WTC11 (cell line): Measurements from ENCODE around the gene C14orf93. TPM values are rescaled to one million over a fixed set of nuclear protein-coding genes. Genes with fewer than 3 reads are reported as not detected.

ENCODE experiments used
- AFF4 ChIP-seq: sonication (generic); formaldehyde crosslinking; IDR thresholded peaks from 2 replicates; pipeline ENCODE4 v1.8.1; 2023; ENCODE audit warnings: mild to moderate bottlenecking, missing genetic modification reagents, borderline replicate concordance
- AR ChIP-seq: fragments of 250-450 bp; sonication (Bioruptor Pico); IDR thresholded peaks from 2 replicates; pipeline ENCODE4 v1.9.0; 2021; ENCODE audit warnings: mild to moderate bottlenecking
- ARID4B ChIP-seq: sonication (generic); formaldehyde crosslinking; IDR thresholded peaks from 2 replicates; pipeline ENCODE4 v1.8.0; 2023; ENCODE audit warnings: missing genetic modification reagents, mild to moderate bottlenecking, borderline replicate concordance
- CTCF ChIP-seq: fragments of 200-600 bp; IDR thresholded peaks from 2 replicates; pipeline ENCODE4 v1.8.0; 2022; ENCODE audit warnings: antibody characterized with exemption
- E2F1 ChIP-seq: sonication (generic); formaldehyde crosslinking; IDR thresholded peaks from 2 replicates; pipeline ENCODE4 v1.8.0; 2022; ENCODE audit warnings: mild to moderate bottlenecking, missing genetic modification reagents
- ERG ChIP-seq: fragments of 250-450 bp; sonication (Bioruptor Pico); IDR thresholded peaks from 2 replicates; pipeline ENCODE4 v1.8.0; 2021; ENCODE audit warnings: mild to moderate bottlenecking
- GABPB1 ChIP-seq: sonication (generic); formaldehyde crosslinking; IDR thresholded peaks from 2 replicates; pipeline ENCODE4 v1.8.1; 2023; ENCODE audit warnings: mild to moderate bottlenecking, missing genetic modification reagents
- NFATC4 ChIP-seq: fragments of 250-450 bp; sonication (Bioruptor Pico); IDR thresholded peaks from 2 replicates; pipeline ENCODE4 v1.9.0; 2021; ENCODE audit warnings: mild to moderate bottlenecking
- PRRX2 ChIP-seq: fragments of 250-450 bp; sonication (Bioruptor Pico); IDR thresholded peaks from 2 replicates; pipeline ENCODE4 v1.8.0; 2021; ENCODE audit warnings: mild to moderate bottlenecking
- TEAD1 ChIP-seq: sonication (generic); formaldehyde crosslinking; IDR thresholded peaks from 2 replicates; pipeline ENCODE4 v1.8.0; 2022; ENCODE audit warnings: mild to moderate bottlenecking, missing genetic modification reagents
- ZNF263 ChIP-seq: sonication (generic); formaldehyde crosslinking; IDR thresholded peaks from 2 replicates; pipeline ENCODE4 v1.8.1; 2022; ENCODE audit warnings: low read depth, mild to moderate bottlenecking, moderate library complexity, missing genetic modification reagents
- ZNF281 ChIP-seq: sonication (generic); formaldehyde crosslinking; IDR thresholded peaks from 2 replicates; pipeline ENCODE4 v1.8.0; 2023; ENCODE audit warnings: mild to moderate bottlenecking, missing genetic modification reagents
- ZNF532 ChIP-seq: fragments of 250-450 bp; sonication (Bioruptor Pico); IDR thresholded peaks from 2 replicates; pipeline ENCODE4 v1.9.0; 2021; ENCODE audit warnings: mild to moderate bottlenecking, borderline replicate concordance
- total RNA-seq: library from RNA; stranded (reverse); gene quantifications from 3 replicates; pipeline ENCODE4 v1.2.3, GENCODE V29; 2021

C14orf93 gene
- total RNA-seq, 1 experiment from 2014 or later = 8.1 TPM

GRCh38 chr14:23057757-23058653 lies 48.1 kb upstream of the C14orf93 start (continued):
- no peak for TF ChIP-seq ZNF532 (CRISPR knock-in tag)
- TF ChIP-seq AFF4 = no peak
- TF ChIP-seq ARID4B (CRISPR knock-in tag) = no peak
- no peak for TF ChIP-seq NFATC4 (CRISPR knock-in tag)
- TF ChIP-seq GABPB1 (CRISPR knock-in tag) = peak; percentile 58; the same call in 1 of the 2 replicates
- TF ChIP-seq ZNF263 (CRISPR knock-in tag) = no peak
- TF ChIP-seq TEAD1 (CRISPR knock-in tag) = peak; percentile 39
- TF ChIP-seq ZNF281 = no peak
- TF ChIP-seq E2F1 (CRISPR knock-in tag) = 0 out of 2 replicates have a peak, but pooled peaks have one; percentile 34
- TF ChIP-seq CTCF = peak; percentile 97
- TF ChIP-seq PRRX2 = peak; percentile 43; the same call in 1 of the 2 replicates
- peak; percentile 7; the same call in 1 of the 2 replicates for TF ChIP-seq ERG (CRISPR knock-in tag)
- TF ChIP-seq AR (CRISPR knock-in tag) = peak; percentile 63; the same call in 1 of the 2 replicates
